Tongue (tissue), 2 donors: ENCODE measurements around the gene ZBTB38. TPM values are rescaled to one million over a fixed set of nuclear protein-coding genes. Genes with fewer than 3 reads are reported as not detected.

Source experiments
- DNase-seq: peaks from one replicate; pipeline ENCODE4 v3.0.0-alpha.2; 2015
- total RNA-seq: library from RNA; depleted of rRNA; stranded (reverse); fragments of >200 nt; gene quantifications from one replicate; pipeline ENCODE4 v1.2.3, GENCODE V29; 2014

Gene ZBTB38
- total RNA-seq, 1 donor from 2014 or later, result 71.2 TPM

DNA sequence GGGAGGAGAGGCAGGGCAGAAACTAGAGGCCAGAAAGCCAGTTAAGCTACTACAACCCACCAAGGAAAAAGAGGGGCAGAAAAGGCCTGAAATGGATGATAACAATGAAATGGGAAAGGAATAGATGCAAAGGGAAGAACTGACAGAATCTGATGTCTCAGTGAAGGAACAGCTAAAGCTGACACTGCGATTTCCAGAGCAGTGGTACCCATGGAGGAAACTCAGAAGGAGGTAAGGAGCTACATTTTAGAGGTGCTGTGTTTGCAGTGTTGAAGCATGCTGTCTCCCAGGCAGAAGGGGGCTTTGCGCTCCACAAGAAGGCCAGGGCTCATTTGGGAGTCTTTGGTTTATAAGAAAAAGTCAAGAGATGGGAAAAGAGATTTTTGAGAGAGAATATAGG is 38.0 kb downstream of the ZBTB38 start:
- no peak for DNase-seq

DNA sequence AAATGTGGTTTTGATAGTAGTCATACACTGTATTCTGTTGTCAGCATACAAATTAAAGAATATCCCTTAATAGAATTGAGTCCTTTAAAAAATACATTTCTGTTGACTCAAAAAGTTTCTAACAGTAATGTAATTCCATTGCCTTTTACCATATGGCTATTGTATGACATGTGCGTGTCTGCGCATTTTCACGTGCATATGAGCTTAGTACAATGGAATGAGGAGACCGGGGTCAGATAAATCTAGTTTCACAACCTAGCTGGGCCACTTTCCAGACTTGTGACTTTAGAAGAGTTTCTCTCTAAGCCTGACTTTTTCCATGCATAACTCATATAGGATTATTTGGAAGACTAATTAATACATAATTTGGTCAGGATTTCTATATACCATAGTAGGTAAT is 38.7 kb downstream of the ZBTB38 start:
- DNase-seq, result no peak

DNA sequence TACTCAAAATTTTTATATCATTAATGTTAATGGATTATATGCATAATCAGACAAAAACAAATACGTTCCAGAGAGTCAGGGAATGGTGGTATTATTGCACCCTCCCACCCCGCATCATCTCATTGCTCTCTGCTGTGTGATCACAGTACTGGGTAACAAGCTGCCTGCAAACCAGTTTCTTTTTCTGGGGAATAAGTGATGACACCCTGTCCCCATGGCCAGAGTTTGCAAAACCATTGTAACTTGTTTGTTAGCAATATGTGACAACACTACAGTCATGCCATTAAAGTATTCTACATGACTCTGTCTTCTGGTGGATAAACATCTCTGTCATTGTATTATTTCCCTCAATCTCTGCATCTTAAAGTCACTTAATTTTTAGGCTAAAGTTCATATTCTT is 39.5 kb downstream of the ZBTB38 start:
- DNase-seq, result no peak

DNA sequence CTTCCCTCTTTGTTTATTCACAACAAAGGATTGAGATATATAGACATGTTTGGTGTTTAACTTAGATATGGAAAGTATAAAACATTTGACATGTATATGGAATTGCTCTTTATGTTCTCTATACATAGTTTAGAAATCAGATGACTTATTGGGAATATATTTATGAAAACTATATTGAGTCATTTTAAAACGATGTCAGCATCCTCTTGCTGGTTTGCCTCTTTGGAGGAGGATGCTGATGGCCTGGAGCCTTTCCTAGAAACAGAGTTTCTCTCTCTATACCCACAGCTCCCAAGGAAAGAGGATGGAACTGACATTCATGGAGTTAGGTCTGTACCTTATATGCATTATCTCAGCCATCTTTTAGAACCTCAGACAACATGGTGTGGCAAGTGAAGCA is 40.3 kb downstream of the ZBTB38 start:
- DNase-seq, result no peak

DNA sequence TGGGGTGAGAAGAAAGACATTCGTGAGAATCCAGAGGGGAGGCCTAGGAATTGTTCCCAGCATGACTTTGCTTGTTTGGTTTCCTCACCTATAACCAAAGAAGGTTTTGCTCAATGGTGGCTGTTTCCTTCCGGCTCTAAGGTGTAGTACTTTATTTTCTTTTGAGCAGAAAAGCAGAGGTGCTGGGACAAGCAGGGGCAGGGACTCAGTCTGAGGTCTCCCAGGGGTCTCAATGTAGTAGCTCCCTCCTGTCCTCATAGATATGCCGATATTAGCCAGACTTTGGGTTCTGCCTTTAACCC is 41.6 kb downstream of the ZBTB38 start:
- no peak for DNase-seq

DNA sequence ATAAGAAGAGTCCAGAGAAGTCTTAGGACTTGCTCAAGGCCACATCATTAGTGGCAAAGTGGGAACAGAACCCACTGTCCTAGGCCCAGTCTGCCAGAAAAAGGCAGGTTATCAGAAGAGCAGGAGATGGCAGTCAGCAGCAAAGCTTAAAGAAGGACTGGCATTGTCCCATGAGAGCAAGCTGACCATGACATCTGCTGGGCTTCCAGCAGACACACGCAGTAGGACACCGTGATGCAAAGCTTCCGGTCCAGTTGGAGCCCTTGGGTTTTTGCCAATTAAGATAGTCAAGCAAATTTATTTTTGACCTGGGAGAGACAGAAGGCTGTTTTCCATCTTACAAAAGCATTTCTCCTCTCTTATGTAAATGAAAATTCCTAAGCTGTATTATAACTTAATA is 42.1 kb downstream of the ZBTB38 start:
- DNase-seq, result no peak

DNA sequence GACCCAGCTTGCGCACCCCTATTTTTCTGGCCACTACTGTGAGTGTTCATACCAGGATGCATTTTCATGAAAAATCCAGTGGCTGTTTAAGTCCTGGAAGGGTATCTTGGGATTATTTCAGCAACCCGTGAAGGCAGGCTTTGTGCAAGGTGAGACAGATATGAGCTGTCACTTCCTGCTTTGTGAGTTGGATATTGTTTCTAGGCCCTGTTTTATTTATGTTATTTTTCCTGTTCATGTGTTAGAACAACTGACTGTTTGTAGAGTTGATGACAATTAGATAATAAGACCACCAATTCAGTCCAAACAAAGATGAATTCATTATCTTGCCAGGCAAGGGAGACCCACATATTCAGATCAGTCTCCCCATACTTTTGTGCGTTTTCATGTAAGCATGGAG is 42.5 kb downstream of the ZBTB38 start:
- DNase-seq, result no peak

DNA sequence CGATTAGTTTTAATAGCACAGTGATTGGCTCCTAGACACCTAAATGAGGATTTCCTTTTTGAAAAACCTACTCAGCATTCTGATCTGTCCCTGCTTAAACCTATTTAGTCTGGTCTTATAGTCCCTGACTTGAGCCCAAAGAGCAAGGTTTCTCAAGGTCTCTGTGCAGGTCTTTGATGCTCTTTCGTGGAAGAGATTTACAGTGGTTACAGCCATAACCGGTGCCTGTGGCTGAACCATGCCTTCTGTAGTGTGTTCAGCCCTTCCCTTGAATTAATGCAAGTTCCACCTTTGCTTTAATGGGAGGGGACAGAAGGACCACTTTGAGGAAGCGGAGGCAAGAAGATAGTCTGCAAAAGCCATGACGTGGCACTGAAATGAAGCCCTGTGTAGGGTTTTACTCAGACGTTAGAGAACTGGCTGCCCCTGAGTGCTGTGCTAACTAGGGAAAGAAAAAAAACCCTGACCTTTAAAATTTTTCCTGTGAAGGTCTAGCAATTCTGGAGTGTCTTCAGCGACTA is 43.0 kb downstream of the ZBTB38 start:
- no peak for DNase-seq

DNA sequence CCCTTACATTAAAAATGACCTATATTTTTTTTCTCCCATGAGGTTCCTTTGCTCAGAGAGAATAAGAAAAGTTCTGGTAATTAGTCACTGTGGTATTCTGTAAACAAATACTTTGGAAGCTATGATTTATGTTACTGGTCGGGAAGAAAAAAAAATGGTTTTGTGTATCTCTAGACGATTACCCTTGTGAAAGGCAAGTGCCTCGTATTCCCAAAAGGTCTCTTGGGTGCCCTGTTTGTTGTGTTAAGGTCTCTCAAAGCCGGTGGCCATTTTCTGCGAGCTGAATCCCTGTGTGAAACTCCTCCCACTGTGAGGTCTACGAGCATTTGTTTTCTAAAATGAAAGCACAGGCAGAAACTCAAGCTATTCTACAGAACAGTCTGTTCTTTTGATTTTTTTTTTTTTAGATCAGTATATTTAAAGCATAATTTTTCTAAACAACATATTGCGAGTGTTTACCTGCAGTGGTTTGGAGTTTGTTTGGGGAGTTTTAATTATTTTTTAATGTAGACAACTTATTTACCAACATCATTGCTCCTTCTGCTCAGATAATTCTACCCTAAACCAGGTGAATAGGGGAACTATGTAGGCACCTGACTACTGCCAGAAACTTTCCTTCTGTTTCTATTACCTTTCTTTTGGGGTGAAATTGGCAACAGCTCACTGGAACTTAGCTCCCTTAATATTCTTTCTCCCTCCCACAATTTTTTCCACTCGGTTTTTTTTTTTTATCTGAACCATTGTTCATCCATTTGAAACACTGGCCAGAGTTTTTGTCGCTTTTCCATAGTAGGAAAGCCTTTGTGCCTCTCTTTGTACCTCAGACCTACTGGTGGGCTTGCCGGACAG is 44.0 kb downstream of the ZBTB38 start:
- peak; percentile 85 for DNase-seq

DNA sequence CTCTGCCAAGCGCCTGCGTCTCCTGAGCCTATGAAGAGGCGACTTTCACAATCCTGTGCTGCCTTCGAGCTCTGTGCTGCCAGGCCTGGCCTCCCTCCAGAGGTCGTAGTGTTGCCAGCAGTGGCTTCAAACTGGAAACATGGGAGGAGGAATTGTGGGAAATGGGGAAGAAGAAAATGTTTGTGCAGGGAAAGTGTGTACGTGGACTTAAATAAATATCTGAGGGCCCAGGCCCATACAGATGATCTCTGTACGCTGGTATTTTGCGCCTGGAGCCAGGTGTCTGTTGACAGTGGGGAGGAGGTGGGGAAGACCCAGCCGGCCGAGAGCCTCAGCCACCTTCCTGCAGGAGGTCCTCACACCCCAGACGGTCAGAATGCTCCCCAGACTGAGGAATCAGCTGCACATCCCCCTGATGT is 44.6 kb downstream of the ZBTB38 start:
- peak; percentile 56 for DNase-seq

DNA sequence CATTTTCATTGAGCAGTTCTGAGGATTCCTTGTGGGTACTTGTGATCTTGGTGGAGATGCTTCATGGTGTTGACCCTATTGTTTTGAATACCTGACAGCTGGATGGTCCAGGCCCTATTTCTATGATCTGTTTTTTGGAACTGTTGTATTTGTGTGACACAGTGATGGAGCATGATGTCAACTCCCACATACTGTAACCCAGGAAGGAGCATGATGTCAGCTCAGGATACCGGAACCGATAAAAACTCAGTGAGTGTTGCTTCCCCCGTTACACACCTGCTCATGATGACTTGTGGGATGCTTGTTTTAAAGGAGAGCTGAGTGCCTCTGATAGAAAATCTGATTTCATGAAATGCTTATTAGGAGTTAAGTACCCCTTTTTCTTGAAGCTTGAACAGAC is 45.1 kb downstream of the ZBTB38 start:
- no peak for DNase-seq

DNA sequence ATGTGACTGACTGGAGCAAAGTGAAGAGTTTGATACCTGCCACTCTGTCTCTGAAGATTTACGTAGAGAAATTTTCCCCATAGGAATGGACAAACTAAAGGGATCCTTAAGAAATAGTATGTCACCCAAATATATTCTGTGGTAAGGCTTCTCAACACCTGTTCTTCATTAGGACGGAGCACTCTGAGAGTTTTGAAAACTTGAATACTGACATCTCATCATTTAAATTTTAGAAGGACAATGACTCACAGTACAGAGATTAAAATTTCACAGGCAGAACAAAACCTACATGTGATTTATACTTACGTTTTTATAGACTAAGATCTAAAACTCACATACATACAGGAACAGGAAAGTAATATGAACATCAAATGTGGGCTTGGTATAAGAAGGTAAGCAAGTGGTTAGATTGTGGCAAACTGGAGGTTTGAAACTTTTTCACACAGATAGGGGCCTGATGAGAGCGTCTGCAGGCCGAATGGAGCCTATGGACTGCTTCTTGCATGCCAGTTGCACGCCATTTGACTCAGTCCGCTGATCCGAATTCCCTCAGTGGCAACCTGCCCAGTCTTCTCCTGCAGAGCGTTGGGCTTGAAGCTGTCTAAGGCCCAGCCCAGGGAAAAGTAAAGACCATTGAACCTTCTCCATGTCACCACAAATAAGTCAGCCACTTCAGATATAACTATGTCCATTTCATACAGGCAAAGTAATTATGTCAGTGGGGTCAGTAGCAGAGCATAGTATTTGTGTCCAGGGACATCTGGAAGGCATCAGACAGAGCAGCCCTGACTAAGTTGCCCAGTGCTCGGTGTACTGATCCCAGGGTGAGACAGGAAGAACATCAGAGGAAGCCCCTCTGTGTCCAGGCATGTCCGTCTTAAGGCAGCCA is 45.7 kb downstream of the ZBTB38 start:
- no peak for DNase-seq

DNA sequence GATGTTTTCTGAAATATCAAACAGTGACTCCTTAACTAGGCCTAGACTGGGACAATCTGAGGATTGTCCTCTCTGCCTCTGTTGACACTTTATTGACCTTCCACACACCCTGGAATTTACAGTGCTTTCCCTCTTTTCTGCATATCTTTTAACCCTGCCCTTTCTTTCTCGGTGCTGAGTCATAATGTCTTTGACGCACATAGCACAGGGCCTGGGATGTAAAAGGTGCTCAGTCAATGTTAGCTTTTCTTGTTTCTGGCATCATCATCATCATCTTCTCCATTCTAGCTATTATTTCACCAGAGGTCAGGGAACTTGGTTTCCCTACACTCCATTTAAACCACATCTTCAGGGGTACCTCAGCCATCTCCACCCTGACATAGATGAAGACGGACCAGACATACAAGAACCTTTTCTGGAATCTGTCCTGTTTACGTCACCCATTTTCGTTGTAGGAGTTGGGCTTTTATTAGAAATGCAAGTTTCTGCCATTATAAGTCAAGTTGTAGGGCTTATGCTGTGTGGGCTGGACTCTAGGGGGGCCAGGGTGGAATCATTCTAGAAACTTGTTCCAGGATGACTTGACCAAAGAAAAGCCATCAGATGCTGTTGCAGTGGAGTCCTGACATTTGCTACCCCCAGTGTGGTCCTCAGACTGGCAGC is 46.6 kb downstream of the ZBTB38 start:
- no peak for DNase-seq

DNA sequence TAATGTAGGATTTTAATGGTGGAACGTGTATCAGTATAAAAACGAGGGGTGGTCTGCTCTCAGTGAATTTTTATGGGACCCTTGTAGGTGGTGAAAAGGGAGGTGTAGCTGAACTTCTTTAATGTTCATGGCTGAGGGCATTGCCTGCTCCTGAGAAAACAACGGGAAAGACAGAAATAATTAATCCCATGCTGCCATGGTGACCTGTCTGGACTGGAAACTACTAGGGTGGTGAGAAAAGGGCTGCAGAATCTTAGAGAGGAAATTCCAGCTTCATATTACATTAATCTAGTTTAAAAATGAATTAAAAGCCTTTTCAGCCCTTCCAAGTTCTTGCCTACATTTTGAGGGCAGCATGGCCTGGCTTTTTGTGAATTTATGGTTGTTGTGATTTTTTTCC is 47.6 kb downstream of the ZBTB38 start:
- no peak for DNase-seq

Other genes with a start within 250 kb of the ZBTB38 start
- gene PXYLP1, start 136.7 kb upstream of the ZBTB38 start, total RNA-seq, result 20.7 TPM
- 15.5 TPM for gene RASA2, start 118.5 kb downstream of the ZBTB38 start, total RNA-seq